HG03060 (cell line): ENCODE measurements around the gene SELENOT.

Experiments
- ATAC-seq: cut with Tn5 transposase; IDR thresholded peaks from one replicate; pipeline ENCODE4 v1.9.1; 2021; ENCODE audit warnings: low read depth, moderate number of reproducible peaks; ENCODE audit not compliant: unreplicated experiment

SELENOT gene

GRCh38 chr3:150662410-150663200 is 59.5 kb downstream of the SELENOT start:
- no peak for ATAC-seq

GRCh38 chr3:150663461-150663860 is 60.3 kb downstream of the SELENOT start:
- ATAC-seq: no peak

- ATAC-seq: no peak
Measured at GRCh38 chr3:150666167-150666566, 63.0 kb downstream of the SELENOT start.

- ATAC-seq: no peak
Measured at GRCh38 chr3:150673966-150674365, 70.8 kb downstream of the SELENOT start.

DNA sequence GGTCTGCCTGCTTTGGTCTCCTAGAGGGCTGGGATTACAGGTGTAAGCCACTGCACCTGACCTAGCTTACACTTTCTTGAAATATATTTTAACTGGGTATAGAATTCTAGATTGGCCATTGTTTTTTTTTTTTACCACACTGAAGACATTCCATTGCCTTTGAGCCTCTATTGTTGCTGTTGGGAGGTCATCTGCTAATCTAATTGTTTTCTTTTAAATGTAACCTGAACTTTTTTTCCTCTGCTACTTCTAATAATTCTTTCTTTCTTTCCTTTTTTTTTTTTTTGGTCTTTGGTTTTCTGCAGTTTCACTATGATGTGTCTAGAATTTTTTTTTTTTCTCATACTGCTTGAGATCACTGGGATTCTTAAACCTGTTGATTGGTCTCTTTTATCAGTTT is 72.5 kb downstream of the SELENOT start:
- no peak for ATAC-seq
